Transverse colon (tissue), 4 donors: Measurements from ENCODE around the gene ARHGAP45. TPM values are rescaled to one million over a fixed set of nuclear protein-coding genes. Genes with fewer than 3 reads are reported as not detected.

Experiments used
- DNase-seq: peaks from one replicate; pipeline ENCODE4 v3.0.0-alpha.2; 2019
- H3K27ac ChIP-seq, 4 donors: fragments of 200-600 bp; sonication (generic); 2 replicates each; pipeline ENCODE4 v1.5.1; 2016 to 2018; ENCODE audit warnings: inconsistent platforms in 4 of 4
- H3K27me3 ChIP-seq: fragments of 200-600 bp; sonication (generic); 2 replicates; pipeline ENCODE4 v1.5.1; 2017; ENCODE audit warnings: inconsistent platforms
- H3K36me3 ChIP-seq, 4 donors: fragments of 200-600 bp; sonication (generic); 2 replicates each; pipeline ENCODE4 v1.5.1; 2017 to 2019; ENCODE audit warnings: inconsistent platforms in 4 of 4
- H3K4me1 ChIP-seq, 4 donors: fragments of 200-600 bp; sonication (generic); 2 replicates each; pipeline ENCODE4 v1.5.1; 2017 to 2020; ENCODE audit warnings: inconsistent platforms in 4 of 4
- H3K4me3 ChIP-seq, 4 donors: fragments of 200-600 bp; sonication (generic); 1 replicate in 1 of 4; 2 replicates in 3 of 4; pipeline versions ENCODE4 v1.5.1 to v1.6.1; 2017 to 2019; ENCODE audit warnings: inconsistent platforms in 4 of 4
- H3K9me3 ChIP-seq, 2 donors: fragments of 200-600 bp; sonication (generic); 2 replicates each; pipeline ENCODE4 v1.5.1; 2017 to 2019; ENCODE audit warnings: inconsistent platforms in 2 of 2
- CTCF ChIP-seq, 5 experiments: fragments of 200-600 bp in 3 of 5; fragments of 450-650 bp in 2 of 5; sonication (generic) in 3 of 5; IDR thresholded peaks; 1 replicate in 2 of 5; 2 replicates in 3 of 5; pipeline ENCODE4 v1.5.1; 2016 to 2017; ENCODE audit warnings: antibody characterized with exemption in 5 of 5, inconsistent platforms in 3 of 5, mild to moderate bottlenecking in 2 of 5, moderate library complexity in 1 of 5
- EP300 ChIP-seq: sonication (generic); formaldehyde crosslinking; IDR thresholded peaks from one replicate; pipeline ENCODE4 v1.6.1; 2017; ENCODE audit warnings: antibody characterized with exemption, low read depth
- POLR2A ChIP-seq: fragments of 450-650 bp; IDR thresholded peaks from one replicate; pipeline ENCODE4 v1.6.1; 2016; ENCODE audit warnings: antibody characterized with exemption, mild to moderate bottlenecking, moderate library complexity
- POLR2AphosphoS5 ChIP-seq, 3 donors: sonication (generic); formaldehyde crosslinking; IDR thresholded peaks; one replicate each; pipeline ENCODE4 v1.6.1; 2016; ENCODE audit warnings: antibody characterized with exemption in 3 of 3
- WGBS, 2 donors: methylation state at CpG; one replicate each; pipeline ENCODE4 v1.1.5; 2018; ENCODE audit warnings: low coverage in 1 of 2; 5-methylcytosine and 5-hydroxymethylcytosine counted together
- in situ Hi-C, 4 donors: fragments of 200-750 bp; cut with MboI; loops; one replicate each; pipeline versions ENCODE4 v1.15.0 to v1.15.1; 2017; ENCODE audit warnings: low sequenced_read_pairs in 3 of 4, low pct_ligation_motif_present in 1 of 4, low pct_unique_long_range_greater_than_20kb in 1 of 4
- intact Hi-C: fragments of 100-400 bp; cut with DNase I; formaldehyde crosslinking; loops from one replicate; pipeline ENCODE4 v1.15.1; 2023; ENCODE audit warnings: low total_unique reads
- small RNA-seq, 4 donors: library from RNA; depleted of rRNA; stranded (forward); fragments of <200 nt; gene quantifications; one replicate each; pipeline ENCODE3, GENCODE V24; 2016
- total RNA-seq, 4 donors: library from RNA; depleted of rRNA; stranded (reverse); fragments of >200 nt; gene quantifications; one replicate each; pipeline ENCODE4 v1.1.0, GENCODE V29; 2016

Gene ARHGAP45
- total RNA-seq, 4 donors from 2014 or later, result 10.0 to 174 (median 76.9) TPM

- in situ Hi-C loops, result no loop called here
- Histone ChIP-seq H3K36me3 (no peaks in the 10 kb centered on the region), H3K27ac (peak overlapping the region in 2 of 4 donors; percentile 93 to 97), H3K4me3 (no peak overlapping the region), H3K4me1 (peaks cover 30 to 66% (median 58%) of the 10 kb centered on the region in 4 donors), H3K9me3 (no peaks in the 10 kb centered on the region), H3K27me3 (no peaks in the 10 kb centered on the region)
- 91% methylated on average over 11 of the region's 11 CpGs; no CpG with 5 or more reads in 1 of the 2 donors for WGBS, 2 donors
- DNase-seq, result no peak
- intact Hi-C loops, result no loop called here
- no peak for TF ChIP-seq EP300
- TF ChIP-seq POLR2A, result no peak
- no peak for TF ChIP-seq CTCF (IDR thresholded peaks at IDR 0.05)
- TF ChIP-seq POLR2AphosphoS5 (IDR thresholded peaks at IDR 0.05), result no peak
These were observed 67.5 kb downstream of the ARHGAP45 start for GRCh38 chr19:1134431-1134830.

GRCh38 chr19:1135454-1135853 lies 68.5 kb downstream of the ARHGAP45 start:
- 72% methylated on average over 15 of the region's 17 CpGs; no CpG with 5 or more reads in 1 of the 2 donors for WGBS, 2 donors
- intact Hi-C loops (no loop called here), in situ Hi-C loops (no loop called here)
- Histone ChIP-seq H3K9me3 (no peaks in the 10 kb centered on the region), H3K27me3 (no peaks in the 10 kb centered on the region), H3K27ac (peak overlapping the region; percentile 73 to 85 (median 82)), H3K4me1 (peaks cover 25 to 56% (median 50%) of the 10 kb centered on the region in 4 donors), H3K4me3 (no peak overlapping the region), H3K36me3 (no peaks in the 10 kb centered on the region)
- DNase-seq, result no peak
- TF ChIP-seq POLR2A (no peak), CTCF (IDR thresholded peaks at IDR 0.05) (no peak), EP300 (no peak), POLR2AphosphoS5 (IDR thresholded peaks at IDR 0.05) (no peak)

GRCh38 chr19:1136201-1136600 lies 69.2 kb downstream of the ARHGAP45 start:
- Histone ChIP-seq H3K27me3 (no peaks in the 10 kb centered on the region), H3K27ac (peak overlapping the region; percentile 73 to 85 (median 82)), H3K36me3 (no peaks in the 10 kb centered on the region), H3K4me3 (no peak overlapping the region), H3K9me3 (no peaks in the 10 kb centered on the region), H3K4me1 (peaks cover 24 to 49% (median 43%) of the 10 kb centered on the region in 4 donors)
- TF ChIP-seq CTCF (IDR thresholded peaks at IDR 0.05) (no peak), POLR2AphosphoS5 (IDR thresholded peaks at IDR 0.05) (peak in 2 of 3 donors; percentile 20 to 59), POLR2A (no peak), EP300 (no peak)
- peak; percentile 76 for DNase-seq
- 44% methylated on average over 7 of the region's 12 CpGs; no CpG with 5 or more reads in 1 of the 2 donors for WGBS, 2 donors
- intact Hi-C loops (no loop called here), in situ Hi-C loops (no loop called here)

Small RNAs within 50 kb of the gene (small RNA-seq; reads per million reads assigned to genes)
- gene RNU6-2, result 0 reads per million in 4 donors

Other genes starting within 250 kb of the ARHGAP45 start
- gene PLPPR3, start 245.2 kb upstream of the ARHGAP45 start, total RNA-seq, result not detected
- gene AZU1, start 239.3 kb upstream of the ARHGAP45 start, total RNA-seq, result not detected
- not detected for gene PRTN3, start 226.2 kb upstream of the ARHGAP45 start, total RNA-seq
- gene ELANE, start 214.9 kb upstream of the ARHGAP45 start, total RNA-seq, result 1 to 10 TPM in 1 of 4 donors, under 1 TPM in 1, not detected in 2; 0.79 to 2.2 TPM
- 100 to 1,000 TPM; 147 to 368 (median 208) TPM for gene CFD, start 207.5 kb upstream of the ARHGAP45 start, total RNA-seq
- 100 to 1,000 TPM in 1 of 4 donors, 10 to 100 TPM in 3; 58.1 to 158 (median 78.4) TPM for gene MED16, start 174.0 kb upstream of the ARHGAP45 start, total RNA-seq
- not detected for gene RNU6-9, start 173.7 kb upstream of the ARHGAP45 start, total RNA-seq
- gene R3HDM4, start 153.9 kb upstream of the ARHGAP45 start, total RNA-seq, result 10 to 100 TPM; 43.8 to 49.4 (median 46.7) TPM
- gene KISS1R, start 149.8 kb upstream of the ARHGAP45 start, total RNA-seq, result not detected
- 1 to 10 TPM; 2.2 to 8.7 (median 4.3) TPM for gene ARID3A, start 141.1 kb upstream of the ARHGAP45 start, total RNA-seq
- 10 to 100 TPM; 23.1 to 47.4 (median 39.0) TPM for gene WDR18, start 82.8 kb upstream of the ARHGAP45 start, total RNA-seq
- gene GRIN3B, start 66.7 kb upstream of the ARHGAP45 start, total RNA-seq, result 1 to 10 TPM in 1 of 4 donors, not detected in 3; 1.6 TPM
- gene TMEM259, start 46.0 kb upstream of the ARHGAP45 start, total RNA-seq, result 100 to 1,000 TPM; 226 to 676 (median 303) TPM
- not detected for gene RNU6-2, start 45.6 kb upstream of the ARHGAP45 start, total RNA-seq
- gene CNN2, start 40.6 kb upstream of the ARHGAP45 start, total RNA-seq, result 10 to 100 TPM; 39.2 to 57.6 (median 48.2) TPM
- gene ABCA7, start 27.1 kb upstream of the ARHGAP45 start, total RNA-seq, result 100 to 1,000 TPM in 1 of 4 donors, 10 to 100 TPM in 3; 47.1 to 128 (median 82.0) TPM
- gene POLR2E, start 28.2 kb downstream of the ARHGAP45 start, total RNA-seq, result 100 to 1,000 TPM in 2 of 4 donors, 10 to 100 TPM in 2; 74.8 to 167 (median 103) TPM
- gene GPX4, start 36.8 kb downstream of the ARHGAP45 start, total RNA-seq, result 100 to 1,000 TPM; 115 to 426 (median 261) TPM
- gene SBNO2, start 107.1 kb downstream of the ARHGAP45 start, total RNA-seq, result 100 to 1,000 TPM in 1 of 4 donors, 10 to 100 TPM in 3; 34.5 to 142 (median 48.3) TPM
- 100 to 1,000 TPM in 3 of 4 donors, 10 to 100 TPM in 1; 93.7 to 152 (median 103) TPM for gene STK11, start 138.6 kb downstream of the ARHGAP45 start, total RNA-seq
- 1 to 10 TPM in 1 of 4 donors, under 1 TPM in 2, not detected in 1; 0.32 to 5.2 (median 0.68) TPM for gene CBARP, start 170.8 kb downstream of the ARHGAP45 start, total RNA-seq
- 100 to 1,000 TPM; 157 to 650 (median 240) TPM for gene ATP5F1D, start 174.6 kb downstream of the ARHGAP45 start, total RNA-seq
- gene MIDN, start 181.4 kb downstream of the ARHGAP45 start, total RNA-seq, result 100 to 1,000 TPM in 3 of 4 donors, 10 to 100 TPM in 1; 89.4 to 379 (median 116) TPM
- gene CIRBP, start 202.2 kb downstream of the ARHGAP45 start, total RNA-seq, result 100 to 1,000 TPM; 431 to 488 (median 460) TPM
- 100 to 1,000 TPM in 2 of 4 donors, 10 to 100 TPM in 2; 72.5 to 116 (median 99.0) TPM for gene FAM174C, start 208.4 kb downstream of the ARHGAP45 start, total RNA-seq
- 100 to 1,000 TPM in 1 of 4 donors, 10 to 100 TPM in 3; 30.5 to 112 (median 40.6) TPM for gene EFNA2, start 218.7 kb downstream of the ARHGAP45 start, total RNA-seq